Suprapubic skin (tissue), 4 donors: ENCODE data around the gene FAM120B. TPM values are rescaled to one million over a fixed set of nuclear protein-coding genes. Genes with fewer than 3 reads are reported as not detected.
A peak's percentile ranks its signal among the peaks of the same experiment; 100 is the strongest.

Source experiments
- DNase-seq, 2 donors: peaks; one replicate each; pipeline ENCODE4 v3.0.0-alpha.2; 2019; ENCODE audit warnings: low spot score in 2 of 2
- H3K27ac ChIP-seq: fragments of 200-600 bp; sonication (generic); one replicate; pipeline ENCODE4 v1.5.1; 2019
- H3K27me3 ChIP-seq: fragments of 200-600 bp; sonication (generic); one replicate; pipeline ENCODE4 v1.5.1; 2019
- H3K36me3 ChIP-seq: fragments of 200-600 bp; sonication (generic); one replicate; pipeline ENCODE4 v1.5.1; 2019
- H3K4me1 ChIP-seq: fragments of 200-600 bp; sonication (generic); one replicate; pipeline ENCODE4 v1.5.1; 2019
- H3K4me3 ChIP-seq: fragments of 200-600 bp; sonication (generic); one replicate; pipeline ENCODE4 v1.5.1; 2019; ENCODE audit warnings: mild to moderate bottlenecking
- H3K9me3 ChIP-seq: fragments of 200-600 bp; sonication (generic); one replicate; pipeline ENCODE4 v1.5.1; 2019
- CTCF ChIP-seq, 2 donors: fragments of 200-600 bp in 1 of 2; fragments of 450-650 bp in 1 of 2; sonication (generic) in 1 of 2; IDR thresholded peaks; one replicate each; pipeline ENCODE4 v1.5.1; 2016 to 2019; ENCODE audit warnings: antibody characterized with exemption in 2 of 2, mild to moderate bottlenecking in 1 of 2, moderate library complexity in 1 of 2
- EP300 ChIP-seq: sonication (generic); formaldehyde crosslinking; IDR thresholded peaks from one replicate; pipeline ENCODE4 v1.6.1; 2017; ENCODE audit warnings: antibody characterized with exemption
- POLR2A ChIP-seq, 2 donors: fragments of 450-650 bp; IDR thresholded peaks; one replicate each; pipeline ENCODE4 v1.6.1; 2017; ENCODE audit warnings: antibody characterized with exemption in 2 of 2, mild to moderate bottlenecking in 2 of 2, moderate library complexity in 2 of 2
- POLR2AphosphoS5 ChIP-seq, 3 donors: sonication (generic); formaldehyde crosslinking; IDR thresholded peaks; one replicate each; pipeline ENCODE4 v1.6.1; 2017; ENCODE audit warnings: antibody characterized with exemption in 3 of 3
- WGBS: methylation state at CpG from one replicate; pipeline ENCODE4 v1.1.5; 2018; 5-methylcytosine and 5-hydroxymethylcytosine counted together
- total RNA-seq, 4 donors: library from RNA; depleted of rRNA; stranded (reverse); fragments of >200 nt; gene quantifications; one replicate each; pipeline ENCODE4 v1.1.0, GENCODE V29; 2016

The FAM120B gene
- total RNA-seq, 4 donors from 2014 or later: 19.9 to 55.4 (median 27.6) TPM

GRCh38 chr6:170273191-170273590 is 33.4 kb upstream of the FAM120B start:
- peaks cover 10% of the 10 kb centered on the region for H3K27me3 ChIP-seq
- TF ChIP-seq CTCF (IDR thresholded peaks at IDR 0.05): no peak
- TF ChIP-seq EP300: no peak
- no peak for TF ChIP-seq POLR2A (IDR thresholded peaks at IDR 0.05)
- TF ChIP-seq POLR2AphosphoS5 (IDR thresholded peaks at IDR 0.05): no peak
- H3K9me3 ChIP-seq: no peaks in the 10 kb centered on the region
- DNase-seq: no peak
- WGBS: 99% methylated on average over 9 of the region's 23 CpGs
- no peak overlapping the region for H3K4me3 ChIP-seq
- no peaks in the 10 kb centered on the region for H3K4me1 ChIP-seq
- H3K27ac ChIP-seq: no peak overlapping the region
- no peaks in the 10 kb centered on the region for H3K36me3 ChIP-seq

DNA sequence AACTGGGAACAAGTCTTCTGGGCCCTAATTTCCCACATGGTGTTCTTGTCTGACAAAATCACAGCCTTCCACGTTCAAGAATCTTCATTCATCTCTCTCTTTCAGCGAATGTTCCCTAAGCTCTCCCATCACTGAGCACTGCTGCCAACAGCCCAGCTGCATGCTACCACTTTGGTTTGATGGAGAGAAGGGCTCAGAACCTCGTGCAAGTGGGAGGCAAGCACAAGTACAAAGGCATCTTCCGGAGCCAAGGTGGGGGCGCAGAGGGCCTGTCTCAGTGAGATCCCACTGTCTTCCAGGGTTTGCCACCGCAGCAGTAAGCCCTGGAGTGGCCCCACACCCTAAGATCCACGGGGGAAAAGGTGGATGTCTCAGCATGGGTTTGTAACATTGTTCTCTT is 32.9 kb upstream of the FAM120B start:
- DNase-seq: no peak
- WGBS: 93% methylated on average over 4 of the region's 7 CpGs
- Histone ChIP-seq H3K36me3 (no peaks in the 10 kb centered on the region), H3K9me3 (no peaks in the 10 kb centered on the region), H3K27me3 (peaks cover 10% of the 10 kb centered on the region), H3K4me1 (no peaks in the 10 kb centered on the region), H3K27ac (no peak overlapping the region), H3K4me3 (no peak overlapping the region)
- TF ChIP-seq POLR2A (IDR thresholded peaks at IDR 0.05) (no peak), EP300 (no peak), POLR2AphosphoS5 (IDR thresholded peaks at IDR 0.05) (no peak), CTCF (IDR thresholded peaks at IDR 0.05) (no peak)

DNA sequence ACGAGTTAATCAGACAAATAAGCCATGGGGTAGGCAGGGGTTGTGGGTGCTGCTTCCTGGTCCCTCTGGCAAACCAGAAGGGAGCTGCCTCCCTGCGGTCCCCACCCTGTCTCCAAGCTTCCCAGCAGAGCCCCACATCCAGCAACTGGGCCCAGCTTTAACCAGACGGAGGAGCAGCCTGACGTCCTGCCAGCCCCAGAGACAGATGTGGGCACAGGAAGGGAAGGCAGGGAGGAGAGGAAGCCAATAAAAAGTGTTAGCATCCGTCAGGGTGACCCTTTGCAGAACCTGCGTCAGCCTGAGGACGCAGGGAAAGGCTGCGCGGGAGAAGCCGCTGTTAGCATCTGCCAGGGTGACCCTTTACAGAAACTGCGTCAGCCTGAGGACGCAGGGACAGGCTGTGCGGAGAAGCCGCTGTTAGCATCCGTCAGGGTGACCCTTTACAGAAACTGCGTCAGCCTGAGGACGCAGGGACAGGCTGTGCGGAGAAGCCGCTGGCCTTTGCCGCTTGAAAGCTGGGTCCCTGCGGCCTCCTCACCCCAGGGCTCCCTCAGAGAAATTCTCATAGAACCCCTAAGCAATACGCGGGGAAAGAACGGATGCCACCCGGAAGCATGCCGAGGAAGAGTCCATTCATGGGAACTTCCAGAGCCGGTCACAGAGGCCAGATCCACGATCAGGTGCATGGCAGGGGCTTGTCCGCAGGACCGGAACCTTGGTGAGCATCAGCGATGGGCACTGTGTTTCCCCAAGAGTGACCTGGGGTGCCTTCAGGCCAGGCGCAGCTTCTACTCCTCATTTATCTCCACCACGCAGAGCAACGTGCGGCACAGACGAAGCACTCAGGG is 31.6 kb upstream of the FAM120B start:
- TF ChIP-seq POLR2A (IDR thresholded peaks at IDR 0.05): no peak
- TF ChIP-seq EP300: no peak
- TF ChIP-seq POLR2AphosphoS5 (IDR thresholded peaks at IDR 0.05): no peak
- TF ChIP-seq CTCF (IDR thresholded peaks at IDR 0.05): no peak
- Histone ChIP-seq H3K27me3 (peaks cover 10% of the 10 kb centered on the region), H3K27ac (no peak overlapping the region), H3K36me3 (no peaks in the 10 kb centered on the region), H3K4me1 (peaks cover under 1% of the 10 kb centered on the region), H3K4me3 (no peak overlapping the region), H3K9me3 (no peaks in the 10 kb centered on the region)
- peak in 1 of 2 donors; percentile 46 for DNase-seq
- 86% methylated on average over 36 of the region's 36 CpGs for WGBS

- Histone ChIP-seq H3K27me3 (peaks cover 10% of the 10 kb centered on the region), H3K36me3 (no peaks in the 10 kb centered on the region), H3K27ac (no peak overlapping the region), H3K4me1 (peaks cover 5% of the 10 kb centered on the region), H3K9me3 (no peaks in the 10 kb centered on the region), H3K4me3 (no peak overlapping the region)
- WGBS: 81% methylated on average over 29 of the region's 29 CpGs
- no peak for TF ChIP-seq POLR2A (IDR thresholded peaks at IDR 0.05)
- no peak for TF ChIP-seq POLR2AphosphoS5 (IDR thresholded peaks at IDR 0.05)
- no peak for TF ChIP-seq EP300
- no peak for TF ChIP-seq CTCF (IDR thresholded peaks at IDR 0.05)
- no peak for DNase-seq
These were observed 30.0 kb upstream of the FAM120B start for GRCh38 chr6:170276369-170277057.
